Activated naive CD8-positive, alpha-beta T cell treated with anti-CD3 and anti-CD28 coated beads for 36 hours (primary cell): ENCODE results near the gene WWOX. TPM values are rescaled to one million over a fixed set of nuclear protein-coding genes. Genes with fewer than 3 reads are reported as not detected.

ENCODE experiments used
- DNase-seq: peaks from one replicate; pipeline ENCODE4 v3.0.0; 2021
- H3K27ac Mint-ChIP-seq: one replicate; pipeline ENCODE4 v1.8.0; 2022; ENCODE audit warnings: mild to moderate bottlenecking, moderate library complexity, mixed read lengths
- H3K27me3 Mint-ChIP-seq: one replicate; pipeline ENCODE4 v1.8.0; 2022; ENCODE audit warnings: mild to moderate bottlenecking, mixed read lengths
- H3K36me3 Mint-ChIP-seq: one replicate; pipeline ENCODE4 v1.8.0; 2021; ENCODE audit warnings: mild to moderate bottlenecking, mixed read lengths
- H3K4me1 Mint-ChIP-seq: one replicate; pipeline ENCODE4 v1.8.0; 2021; ENCODE audit warnings: mixed read lengths
- H3K4me3 Mint-ChIP-seq: one replicate; pipeline ENCODE4 v1.8.0; 2022; ENCODE audit warnings: mild to moderate bottlenecking, moderate library complexity, mixed read lengths
- H3K9me3 Mint-ChIP-seq: one replicate; pipeline ENCODE4 v1.8.0; 2022; ENCODE audit warnings: mixed read lengths
- total RNA-seq, 2 experiments: library from RNA; stranded (reverse); gene quantifications; one replicate each; pipeline ENCODE4 v1.2.3, GENCODE V29; 2021

WWOX gene
- total RNA-seq, 2 experiments from 2014 or later: 20.0 to 23.9 TPM

DNA sequence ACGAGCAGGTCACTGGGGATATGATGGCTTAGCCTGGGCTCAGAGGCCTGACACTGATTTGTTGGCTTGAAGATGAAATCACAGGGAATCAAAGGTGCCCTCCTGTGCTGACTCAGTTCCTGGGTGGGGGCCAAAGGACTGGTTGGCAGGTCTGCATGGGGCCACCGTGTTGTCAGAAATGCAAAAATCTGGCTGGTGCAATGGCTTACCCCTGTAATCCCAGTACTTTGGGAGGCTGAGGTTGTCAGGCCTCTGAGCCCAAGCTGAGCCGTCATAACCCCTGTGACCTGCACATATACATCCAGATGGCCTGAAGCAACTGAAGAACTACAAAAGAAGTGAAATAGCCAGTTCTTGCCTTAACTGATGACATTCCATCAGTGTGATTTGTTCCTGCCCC, 314.2 kb downstream of the WWOX start:
- H3K9me3 Mint-ChIP-seq: peaks cover 17% of the 10 kb centered on the region
- no peaks in the 10 kb centered on the region for H3K27me3 Mint-ChIP-seq
- H3K4me3 Mint-ChIP-seq: no peak overlapping the region
- no peak overlapping the region for H3K27ac Mint-ChIP-seq
- peaks cover 27% of the 10 kb centered on the region for H3K36me3 Mint-ChIP-seq
- no peaks in the 10 kb centered on the region for H3K4me1 Mint-ChIP-seq
- no peak for DNase-seq

DNA sequence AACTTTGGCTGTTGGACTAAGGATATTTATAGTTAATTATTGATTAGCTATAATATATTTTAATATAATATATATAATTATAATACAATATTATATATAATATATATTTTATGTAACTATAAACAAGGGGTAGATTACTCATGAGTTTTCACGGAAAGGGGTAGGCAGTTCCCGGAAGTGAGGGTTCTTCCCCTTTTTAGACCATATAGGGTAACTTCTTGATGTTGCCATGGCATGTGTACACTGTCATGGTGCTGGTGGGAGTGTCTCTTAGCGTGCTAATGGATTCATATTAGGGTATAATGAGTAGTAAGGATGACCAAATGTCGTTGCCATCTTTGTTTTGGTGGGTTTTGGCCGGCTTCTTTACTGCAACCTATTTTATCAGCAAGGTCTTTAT, 315.6 kb downstream of the WWOX start:
- Mint-ChIP-seq H3K27me3 (no peaks in the 10 kb centered on the region), H3K4me1 (no peaks in the 10 kb centered on the region), H3K4me3 (no peak overlapping the region), H3K27ac (no peak overlapping the region), H3K36me3 (peaks cover 22% of the 10 kb centered on the region), H3K9me3 (peaks cover 16% of the 10 kb centered on the region)
- no peak for DNase-seq

DNA sequence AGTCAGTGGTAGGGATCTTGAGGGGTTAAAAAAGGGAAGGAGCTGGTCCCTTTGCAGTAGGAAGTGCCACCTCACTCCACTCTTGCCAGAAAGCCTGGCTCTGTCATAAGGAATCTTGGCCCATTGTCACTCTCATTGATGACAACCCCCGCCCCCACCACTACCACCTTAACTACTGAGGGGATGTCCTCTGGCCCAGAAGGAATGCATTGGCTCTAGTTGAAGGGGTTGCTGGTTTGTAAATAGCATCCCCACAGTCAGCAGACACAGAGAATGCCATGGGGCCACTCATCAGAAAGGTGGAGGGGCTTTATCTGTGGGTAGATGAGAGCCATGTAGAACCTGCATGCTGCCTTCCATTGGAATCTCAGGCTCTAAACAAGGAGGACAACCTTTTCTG, 316.2 kb downstream of the WWOX start:
- no peak overlapping the region for H3K4me3 Mint-ChIP-seq

DNA sequence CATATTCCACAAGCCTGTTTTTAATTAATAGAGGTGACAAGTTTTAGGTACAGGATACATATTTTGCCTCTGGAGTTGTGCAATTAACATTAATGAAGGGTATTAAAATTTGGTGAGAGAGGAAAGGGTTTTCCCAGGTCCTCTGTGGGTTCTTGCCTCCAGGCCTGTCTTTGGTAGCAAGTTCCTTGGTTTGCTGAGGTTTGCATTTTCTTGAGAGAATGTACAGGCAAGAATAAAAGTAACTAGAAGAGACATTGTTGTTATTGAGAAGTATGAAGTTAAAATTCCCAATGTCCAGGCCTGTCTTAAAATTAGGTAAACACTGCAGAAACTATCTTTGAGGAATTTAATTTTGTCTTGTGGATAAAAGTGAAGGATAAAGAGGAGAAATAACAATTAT, 316.9 kb downstream of the WWOX start:
- Mint-ChIP-seq H3K27me3 (no peaks in the 10 kb centered on the region), H3K27ac (no peak overlapping the region)

More for the DNA sequence above, 316.2 kb downstream of the WWOX start:
- DNase-seq: no peak
- Mint-ChIP-seq H3K36me3 (peaks cover 20% of the 10 kb centered on the region), H3K27me3 (no peaks in the 10 kb centered on the region), H3K27ac (no peak overlapping the region), H3K4me1 (no peaks in the 10 kb centered on the region), H3K9me3 (peaks cover 14% of the 10 kb centered on the region)

GRCh38 chr16:78421181-78421708, 321.8 kb downstream of the WWOX start:
- DNase-seq: no peak
- no peaks in the 10 kb centered on the region for H3K9me3 Mint-ChIP-seq
- H3K27me3 Mint-ChIP-seq: no peaks in the 10 kb centered on the region
- no peak overlapping the region for H3K27ac Mint-ChIP-seq
- H3K4me3 Mint-ChIP-seq: no peak overlapping the region
- peaks cover 4% of the 10 kb centered on the region for H3K36me3 Mint-ChIP-seq
- H3K4me1 Mint-ChIP-seq: no peaks in the 10 kb centered on the region

More for the DNA sequence above, 316.9 kb downstream of the WWOX start:
- Mint-ChIP-seq H3K4me1 (no peaks in the 10 kb centered on the region), H3K36me3 (peaks cover 20% of the 10 kb centered on the region), H3K9me3 (peaks cover 14% of the 10 kb centered on the region), H3K4me3 (no peak overlapping the region)
- DNase-seq: no peak

DNA sequence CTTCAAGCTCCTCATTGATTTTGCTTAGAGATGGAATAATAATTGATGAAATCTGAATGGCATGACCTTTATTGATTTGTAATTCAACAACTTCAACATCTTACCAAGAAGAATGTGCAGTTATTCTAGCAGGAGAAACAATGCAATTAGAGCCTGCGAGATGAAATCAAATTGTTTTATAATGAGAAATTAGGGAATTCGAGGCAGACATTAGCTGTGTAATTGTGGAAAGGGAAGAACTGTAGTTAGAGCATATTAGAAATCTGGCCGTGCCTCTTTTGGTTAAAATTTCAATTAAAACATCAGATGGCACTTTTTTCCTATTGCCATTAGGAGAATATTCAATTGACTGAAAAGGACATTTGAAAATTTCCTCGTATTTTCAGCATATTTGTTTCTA, 325.8 kb downstream of the WWOX start:
- H3K9me3 Mint-ChIP-seq: peaks cover 2% of the 10 kb centered on the region
- H3K4me1 Mint-ChIP-seq: no peaks in the 10 kb centered on the region
- no peak overlapping the region for H3K27ac Mint-ChIP-seq
- H3K36me3 Mint-ChIP-seq: peaks cover 18% of the 10 kb centered on the region
- DNase-seq: no peak
- no peaks in the 10 kb centered on the region for H3K27me3 Mint-ChIP-seq
- no peak overlapping the region for H3K4me3 Mint-ChIP-seq

DNA sequence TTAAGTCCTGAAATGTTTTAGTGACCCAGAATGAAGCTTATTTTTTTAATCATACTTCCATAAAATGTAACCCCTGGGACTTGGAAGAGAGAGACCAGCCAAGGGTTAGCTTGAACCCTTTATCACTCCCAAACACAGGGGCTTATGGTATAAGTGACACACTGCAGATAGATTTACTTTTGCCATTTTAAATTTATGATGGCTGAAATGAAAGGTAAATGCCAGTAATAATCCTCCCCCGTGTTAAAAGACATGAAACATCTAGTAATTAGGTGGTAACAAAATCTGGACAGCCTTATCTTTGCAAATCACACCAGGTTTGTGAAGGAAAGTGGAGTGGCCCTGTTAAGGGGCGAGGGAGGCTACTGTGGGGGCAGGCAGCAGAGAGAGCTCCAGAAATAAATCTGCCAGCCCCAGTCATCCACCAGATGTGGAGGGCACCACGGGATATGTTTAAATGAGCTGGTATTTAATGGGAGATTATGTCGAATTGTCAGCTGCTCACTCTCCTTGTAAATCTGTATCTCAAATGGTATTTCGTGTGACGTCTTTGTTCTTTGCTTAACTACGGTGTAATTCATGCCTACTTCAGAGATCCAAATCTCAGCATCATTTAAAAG, 326.5 kb downstream of the WWOX start:
- Mint-ChIP-seq H3K4me1 (no peaks in the 10 kb centered on the region), H3K27me3 (no peaks in the 10 kb centered on the region), H3K4me3 (no peak overlapping the region), H3K9me3 (peaks cover 2% of the 10 kb centered on the region), H3K36me3 (peaks cover 18% of the 10 kb centered on the region), H3K27ac (no peak overlapping the region)
- no peak for DNase-seq

DNA sequence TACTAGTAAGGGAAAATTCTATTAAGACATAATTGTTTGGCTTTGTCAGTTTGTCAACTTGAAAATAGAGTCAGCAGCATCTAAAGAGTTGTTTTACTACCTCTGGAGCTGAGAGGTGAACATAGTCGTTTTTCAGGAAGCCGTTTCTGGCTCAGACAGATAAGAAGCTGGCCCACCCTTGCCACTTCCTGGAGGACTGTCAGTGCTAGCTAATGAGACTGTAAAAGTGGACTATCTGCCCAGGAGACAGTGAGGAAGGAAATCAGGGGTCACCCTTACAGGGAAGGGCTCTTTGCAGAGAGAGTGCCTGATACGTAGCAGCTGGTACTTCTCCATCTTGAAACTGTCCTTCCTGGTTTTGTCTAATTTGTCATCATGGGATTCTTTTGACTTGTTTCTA, 328.7 kb downstream of the WWOX start:
- Mint-ChIP-seq H3K27ac (no peak overlapping the region), H3K4me3 (no peak overlapping the region)

DNA sequence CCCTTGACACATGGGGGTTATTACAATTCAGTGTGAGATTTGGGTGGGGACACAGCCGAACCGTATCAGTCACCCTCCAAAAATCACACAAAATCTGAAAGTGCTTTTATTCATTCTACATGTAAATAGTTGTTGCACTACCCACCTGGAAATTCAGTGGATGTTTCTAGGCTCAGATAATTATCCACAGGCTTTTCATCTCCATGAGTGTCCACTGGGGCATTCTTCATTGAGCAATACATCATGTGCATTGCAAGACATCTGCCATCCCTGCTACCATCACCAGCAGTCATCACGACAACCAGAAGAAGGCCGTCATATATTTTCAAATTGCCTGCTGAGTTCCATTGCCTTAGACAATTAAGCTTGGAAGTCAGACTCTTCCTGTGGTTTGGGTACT, 330.8 kb downstream of the WWOX start:
- H3K4me3 Mint-ChIP-seq: no peak overlapping the region
- no peak overlapping the region for H3K27ac Mint-ChIP-seq
- H3K9me3 Mint-ChIP-seq: peaks cover 2% of the 10 kb centered on the region
- H3K36me3 Mint-ChIP-seq: peaks cover 44% of the 10 kb centered on the region
- no peaks in the 10 kb centered on the region for H3K4me1 Mint-ChIP-seq
- no peak for DNase-seq
- H3K27me3 Mint-ChIP-seq: no peaks in the 10 kb centered on the region

More for the DNA sequence above, 328.7 kb downstream of the WWOX start:
- peaks cover 2% of the 10 kb centered on the region for H3K9me3 Mint-ChIP-seq
- no peaks in the 10 kb centered on the region for H3K4me1 Mint-ChIP-seq
- DNase-seq: no peak
- no peaks in the 10 kb centered on the region for H3K27me3 Mint-ChIP-seq
- H3K36me3 Mint-ChIP-seq: peaks cover 31% of the 10 kb centered on the region

- Mint-ChIP-seq H3K27me3 (no peaks in the 10 kb centered on the region), H3K4me3 (no peak overlapping the region), H3K27ac (no peak overlapping the region), H3K4me1 (no peaks in the 10 kb centered on the region), H3K36me3 (peaks cover 40% of the 10 kb centered on the region), H3K9me3 (peaks cover 2% of the 10 kb centered on the region)
- DNase-seq: no peak
Measured at GRCh38 chr16:78431004-78431670, 331.7 kb downstream of the WWOX start.

DNA sequence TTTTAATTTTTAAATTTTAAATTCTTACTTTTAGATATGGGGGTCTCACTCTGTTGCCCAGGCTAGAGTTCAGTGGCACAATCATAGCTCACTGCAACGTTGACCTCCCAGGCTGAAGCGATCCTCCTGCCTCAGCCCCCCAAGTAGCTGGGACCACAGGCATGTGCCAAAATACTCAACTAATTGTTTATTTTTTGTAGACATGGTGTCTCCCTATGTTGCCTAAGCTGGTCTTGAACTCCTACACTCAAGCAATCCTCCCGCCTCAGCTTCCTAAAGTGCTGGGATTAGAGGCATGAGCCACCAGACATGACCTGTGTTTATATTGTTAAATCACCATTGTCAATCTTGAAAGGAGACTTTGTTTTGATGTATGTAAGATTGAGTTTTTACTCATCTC, 332.2 kb downstream of the WWOX start:
- H3K36me3 Mint-ChIP-seq: peaks cover 40% of the 10 kb centered on the region
- no peaks in the 10 kb centered on the region for H3K27me3 Mint-ChIP-seq
- H3K4me1 Mint-ChIP-seq: no peaks in the 10 kb centered on the region
- no peak overlapping the region for H3K27ac Mint-ChIP-seq
- peaks cover 2% of the 10 kb centered on the region for H3K9me3 Mint-ChIP-seq
- DNase-seq: no peak
- no peak overlapping the region for H3K4me3 Mint-ChIP-seq

GRCh38 chr16:78432451-78432850, 333.0 kb downstream of the WWOX start:
- peaks cover 40% of the 10 kb centered on the region for H3K36me3 Mint-ChIP-seq
- no peak overlapping the region for H3K4me3 Mint-ChIP-seq
- H3K27ac Mint-ChIP-seq: no peak overlapping the region
- no peaks in the 10 kb centered on the region for H3K27me3 Mint-ChIP-seq
- H3K4me1 Mint-ChIP-seq: no peaks in the 10 kb centered on the region
- peaks cover 2% of the 10 kb centered on the region for H3K9me3 Mint-ChIP-seq
- no peak for DNase-seq

DNA sequence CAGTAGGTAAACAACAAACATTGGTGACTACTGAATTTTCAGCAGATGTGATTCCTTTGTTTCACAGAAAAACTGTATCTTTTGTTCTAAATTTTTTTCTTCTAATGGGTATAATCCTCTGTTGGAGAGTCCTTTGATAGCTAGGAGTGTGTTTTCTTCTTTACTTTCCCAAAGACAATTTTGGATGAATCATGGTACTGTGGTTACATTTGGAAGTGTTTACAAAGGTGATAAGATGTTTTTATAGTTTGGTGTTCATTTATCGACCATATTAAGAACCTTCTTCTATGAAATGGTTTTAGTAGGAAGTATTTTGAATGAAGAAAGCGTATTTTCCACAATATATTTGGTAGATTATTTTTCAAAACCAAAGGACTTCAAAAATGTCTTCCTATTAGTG, 333.7 kb downstream of the WWOX start:
- Mint-ChIP-seq H3K9me3 (peaks cover 2% of the 10 kb centered on the region), H3K27ac (no peak overlapping the region)
- DNase-seq: no peak

GRCh38 chr16:78434401-78434800, 334.9 kb downstream of the WWOX start:
- H3K9me3 Mint-ChIP-seq: peaks cover 2% of the 10 kb centered on the region
- H3K36me3 Mint-ChIP-seq: peaks cover 31% of the 10 kb centered on the region
- H3K27me3 Mint-ChIP-seq: no peaks in the 10 kb centered on the region
- no peak overlapping the region for H3K4me3 Mint-ChIP-seq
- no peak overlapping the region for H3K27ac Mint-ChIP-seq
- no peak for DNase-seq
- H3K4me1 Mint-ChIP-seq: no peaks in the 10 kb centered on the region

More for the DNA sequence above, 333.7 kb downstream of the WWOX start:
- no peaks in the 10 kb centered on the region for H3K27me3 Mint-ChIP-seq
- no peaks in the 10 kb centered on the region for H3K4me1 Mint-ChIP-seq
- peaks cover 40% of the 10 kb centered on the region for H3K36me3 Mint-ChIP-seq
- H3K4me3 Mint-ChIP-seq: no peak overlapping the region

DNA sequence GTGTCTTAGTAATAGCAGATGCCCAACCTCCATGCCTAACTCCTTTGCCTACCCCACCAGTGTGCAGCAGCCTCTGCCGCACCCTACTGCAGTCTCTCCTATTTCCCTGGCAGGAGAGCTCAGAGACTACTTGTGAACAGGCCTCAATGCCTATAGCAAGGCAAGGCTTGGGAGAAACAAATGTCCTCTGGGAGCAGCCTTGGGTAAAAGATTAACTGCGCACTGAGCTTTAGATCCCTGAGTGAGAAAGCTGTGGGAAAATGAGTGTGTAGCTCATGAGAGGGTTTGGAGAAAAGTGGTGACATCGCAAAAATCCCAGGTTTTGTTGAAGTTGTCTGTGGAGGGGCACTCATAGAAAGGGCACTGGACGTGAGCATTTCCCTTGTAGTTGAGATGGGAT, 335.8 kb downstream of the WWOX start:
- no peak for DNase-seq
- Mint-ChIP-seq H3K27me3 (no peaks in the 10 kb centered on the region), H3K36me3 (peaks cover 25% of the 10 kb centered on the region), H3K9me3 (no peaks in the 10 kb centered on the region), H3K4me1 (no peaks in the 10 kb centered on the region), H3K4me3 (no peak overlapping the region), H3K27ac (no peak overlapping the region)

GRCh38 chr16:78436023-78436422, 336.6 kb downstream of the WWOX start:
- Mint-ChIP-seq H3K27me3 (no peaks in the 10 kb centered on the region), H3K4me3 (no peak overlapping the region), H3K36me3 (peaks cover 25% of the 10 kb centered on the region), H3K27ac (no peak overlapping the region), H3K4me1 (no peaks in the 10 kb centered on the region), H3K9me3 (no peaks in the 10 kb centered on the region)
- DNase-seq: no peak
